Kidney tubule cell (primary cell): ENCODE data around the gene STRN3.
"Not testable (repeated sequence)": the region's sequence is repeated elsewhere in the genome, so short reads cannot be mapped to it uniquely, and the experiment has no call there.

Experiments used
- DNase-seq: peaks from one replicate; pipeline ENCODE4 v3.0.0-alpha.2; 2018; ENCODE audit warnings: low spot score

STRN3 gene

DNA sequence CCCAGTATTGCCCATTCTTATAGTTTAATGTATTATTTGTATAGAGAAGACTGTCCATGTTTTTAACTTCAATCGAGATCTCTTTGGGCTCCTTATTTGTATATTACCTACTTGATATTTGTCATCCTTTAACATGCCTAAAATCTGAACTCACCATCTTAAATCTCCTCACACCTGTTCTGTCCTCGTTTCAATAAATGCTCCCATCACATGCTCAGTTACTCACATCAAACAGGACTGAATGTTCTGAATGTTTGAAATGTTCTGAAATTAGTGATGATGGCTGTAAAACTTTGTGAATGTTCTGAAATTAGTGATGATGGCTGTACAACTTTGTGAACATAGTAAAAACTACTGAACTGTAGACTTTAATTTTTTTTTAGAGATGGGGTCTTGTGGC lies 117.4 kb downstream of the STRN3 start:
- DNase-seq = no peak

DNA sequence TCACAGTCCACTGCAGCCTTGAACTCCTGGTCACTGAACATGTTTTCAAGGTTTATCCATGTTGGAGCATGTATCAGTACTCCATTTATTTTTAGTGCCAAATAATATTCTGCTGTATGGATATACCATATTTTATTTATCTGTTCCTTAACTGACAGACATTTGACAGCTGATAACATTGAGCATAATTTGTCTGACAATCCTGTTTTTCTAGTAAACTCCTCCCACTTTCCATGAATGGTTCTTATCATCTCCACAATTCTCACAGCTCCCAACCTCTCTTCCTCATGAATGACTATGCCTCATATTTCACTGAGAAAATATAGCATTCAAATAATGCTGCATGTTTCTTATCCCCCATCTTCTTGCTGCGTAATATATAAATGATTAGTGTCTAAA lies 118.5 kb downstream of the STRN3 start:
- DNase-seq = no peak

GRCh38 chr14:30906752-30907658 lies 119.2 kb downstream of the STRN3 start:
- DNase-seq = peak; percentile 17

GRCh38 chr14:30903285-30904124 lies 122.7 kb downstream of the STRN3 start:
- DNase-seq = no peak

- DNase-seq = not testable (repeated sequence)
Measured at GRCh38 chr14:30897121-30897520, 129.1 kb downstream of the STRN3 start.

DNA sequence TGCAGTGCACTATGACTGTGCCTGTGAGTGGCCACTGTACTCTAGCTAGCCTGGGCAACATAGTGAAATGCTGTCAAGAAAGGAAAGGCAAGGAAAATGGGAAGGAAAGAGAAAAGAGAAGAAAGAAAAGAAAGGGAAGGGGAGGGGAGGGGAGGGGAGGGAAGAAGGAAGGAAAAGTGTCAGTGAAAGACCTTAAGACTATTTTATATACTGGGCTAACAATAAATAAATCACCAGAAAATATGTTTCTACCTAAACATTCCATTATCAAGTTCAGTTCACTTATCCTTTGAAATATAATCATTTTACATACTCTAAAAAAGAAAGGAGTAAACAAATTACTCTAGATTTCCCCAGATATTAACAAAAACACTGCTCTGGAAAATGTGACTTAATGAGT lies 129.7 kb downstream of the STRN3 start:
- DNase-seq = no peak

DNA sequence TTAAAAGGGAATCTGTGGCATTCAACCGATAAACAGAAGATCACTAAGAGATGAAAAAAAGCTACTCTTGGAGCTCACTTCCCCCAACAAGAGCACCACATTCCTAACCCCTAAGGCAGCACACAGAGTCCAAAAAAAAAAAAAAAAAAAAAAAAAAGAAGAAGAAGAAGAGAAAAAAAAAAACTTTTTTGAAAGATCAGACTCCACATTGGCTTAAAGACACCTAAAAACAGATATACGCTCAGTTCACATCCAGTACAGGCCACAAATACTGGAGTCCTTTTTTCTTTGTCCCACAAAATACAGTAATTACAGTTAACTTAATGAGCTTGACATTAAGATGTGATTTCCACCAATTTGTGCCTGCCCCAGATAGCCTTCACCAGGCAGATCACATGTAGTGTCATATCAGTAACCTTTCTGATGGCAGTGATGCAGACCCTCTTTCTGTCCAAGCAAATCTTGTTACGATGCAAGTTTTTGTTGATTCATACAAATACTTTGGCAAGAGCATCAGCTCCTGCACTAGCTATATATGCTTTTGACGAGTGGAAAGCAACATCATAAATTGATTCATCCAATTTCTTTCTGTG lies 131.2 kb downstream of the STRN3 start:
- no peak for DNase-seq

DNA sequence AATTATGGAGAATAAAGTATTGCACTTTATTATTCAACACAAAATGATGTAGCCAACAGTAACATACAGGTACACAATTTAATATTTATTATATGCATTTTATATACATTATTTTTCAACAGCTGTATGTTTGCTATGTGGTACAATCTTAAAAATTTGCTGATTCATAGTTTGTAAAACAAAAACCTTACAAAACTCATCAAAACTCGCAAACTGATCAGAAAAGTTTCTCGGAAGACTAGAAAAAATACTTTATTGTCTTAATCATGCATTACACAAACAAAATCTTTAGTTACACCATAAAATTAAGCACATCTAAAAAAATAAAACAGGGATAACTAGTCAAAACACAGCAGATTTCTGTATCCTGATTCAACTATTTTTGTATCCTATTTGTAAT lies 132.4 kb downstream of the STRN3 start:
- no peak for DNase-seq

DNA sequence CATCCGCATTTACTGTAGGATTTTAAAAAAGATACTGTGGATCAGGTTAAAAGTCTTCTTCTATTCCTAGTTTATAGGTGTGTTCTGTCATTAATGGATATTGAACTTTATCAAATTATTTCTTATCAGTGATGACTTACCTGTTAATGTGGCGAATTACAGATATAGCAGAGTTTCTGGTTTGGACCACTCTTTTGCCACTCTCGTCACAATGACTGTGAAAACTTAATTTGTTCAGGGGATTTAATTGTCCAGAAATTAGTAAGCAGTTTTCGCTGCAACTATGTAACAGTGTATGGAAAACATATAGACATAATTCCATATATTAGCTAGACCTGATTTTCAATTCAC lies 137.0 kb downstream of the STRN3 start:
- DNase-seq = no peak

- no peak for DNase-seq
Measured at GRCh38 chr14:30888480-30889243, 137.5 kb downstream of the STRN3 start.

DNA sequence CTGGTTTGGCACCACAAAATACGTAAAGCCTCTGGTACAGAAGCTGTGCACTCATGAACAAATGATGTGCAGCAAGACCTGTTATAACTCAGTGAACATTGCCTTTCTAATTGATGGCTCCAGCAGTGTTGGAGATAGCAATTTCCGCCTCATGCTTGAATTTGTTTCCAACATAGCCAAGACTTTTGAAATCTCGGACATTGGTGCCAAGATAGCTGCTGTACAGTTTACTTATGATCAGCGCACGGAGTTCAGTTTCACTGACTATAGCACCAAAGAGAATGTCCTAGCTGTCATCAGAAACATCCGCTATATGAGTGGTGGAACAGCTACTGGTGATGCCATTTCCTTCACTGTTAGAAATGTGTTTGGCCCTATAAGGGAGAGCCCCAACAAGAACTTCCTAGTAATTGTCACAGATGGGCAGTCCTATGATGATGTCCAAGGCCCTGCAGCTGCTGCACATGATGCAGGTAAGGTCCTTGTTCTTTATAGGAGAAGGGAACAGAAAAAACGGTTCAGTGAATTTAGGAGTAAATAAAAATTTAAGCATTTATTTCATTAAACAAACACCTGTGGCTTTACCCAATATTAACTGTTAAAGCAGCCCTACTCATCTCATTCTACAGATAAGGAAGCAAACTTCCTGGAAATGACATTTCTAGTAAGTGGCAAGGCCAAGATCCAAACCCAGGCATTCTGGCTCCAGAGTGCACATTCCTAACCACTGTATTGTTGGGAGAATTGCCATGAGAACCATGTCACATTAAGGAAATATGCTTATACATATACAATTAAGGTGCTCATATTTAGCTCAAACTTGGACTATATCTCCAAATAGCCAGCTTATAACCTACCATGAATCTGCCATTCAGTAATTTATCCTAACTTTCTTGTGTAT lies 140.1 kb downstream of the STRN3 start:
- DNase-seq = no peak

GRCh38 chr14:30884901-30885300 lies 141.3 kb downstream of the STRN3 start:
- no peak for DNase-seq

DNA sequence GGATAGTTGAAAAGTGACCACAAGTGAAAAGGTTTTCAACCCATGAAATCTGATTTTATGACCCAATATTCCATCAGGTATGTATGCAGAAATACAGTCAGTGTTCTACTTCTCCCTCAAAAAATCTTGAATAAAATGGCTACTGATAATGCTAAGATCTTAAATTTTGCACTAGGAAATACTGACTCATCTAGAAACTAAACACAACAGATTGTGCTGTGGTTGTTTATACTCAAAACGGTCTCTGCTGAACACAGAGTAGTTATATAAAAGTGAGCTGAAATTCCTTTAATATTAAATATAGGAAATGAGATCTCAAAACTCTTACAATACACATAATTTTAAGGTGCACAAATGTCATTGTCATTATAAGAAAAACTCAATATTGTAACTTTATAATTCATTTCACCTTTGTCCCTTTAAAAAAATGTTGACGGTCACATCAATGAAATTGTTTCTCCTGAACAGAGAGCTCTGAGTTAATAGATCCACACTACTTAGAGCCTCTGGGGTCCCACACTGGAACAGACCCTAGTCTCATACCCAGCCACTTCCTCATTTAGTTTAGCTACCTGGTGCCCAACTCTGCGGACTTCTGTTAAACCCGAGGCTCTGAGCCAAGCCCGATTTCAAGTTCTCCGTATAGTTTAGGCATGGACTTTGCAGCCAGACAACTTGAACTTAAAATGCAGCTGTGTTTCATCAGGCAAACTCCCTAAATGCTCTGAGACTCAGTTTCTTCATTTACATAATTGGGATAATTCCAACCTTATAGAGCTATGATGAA lies 142.5 kb downstream of the STRN3 start:
- DNase-seq = no peak

- no peak for DNase-seq
Measured at GRCh38 chr14:30882431-30882830, 143.7 kb downstream of the STRN3 start.

- no peak for DNase-seq
Measured at GRCh38 chr14:30876692-30877091, 149.5 kb downstream of the STRN3 start.

GRCh38 chr14:30875788-30876053 lies 150.5 kb downstream of the STRN3 start:
- no peak for DNase-seq

DNA sequence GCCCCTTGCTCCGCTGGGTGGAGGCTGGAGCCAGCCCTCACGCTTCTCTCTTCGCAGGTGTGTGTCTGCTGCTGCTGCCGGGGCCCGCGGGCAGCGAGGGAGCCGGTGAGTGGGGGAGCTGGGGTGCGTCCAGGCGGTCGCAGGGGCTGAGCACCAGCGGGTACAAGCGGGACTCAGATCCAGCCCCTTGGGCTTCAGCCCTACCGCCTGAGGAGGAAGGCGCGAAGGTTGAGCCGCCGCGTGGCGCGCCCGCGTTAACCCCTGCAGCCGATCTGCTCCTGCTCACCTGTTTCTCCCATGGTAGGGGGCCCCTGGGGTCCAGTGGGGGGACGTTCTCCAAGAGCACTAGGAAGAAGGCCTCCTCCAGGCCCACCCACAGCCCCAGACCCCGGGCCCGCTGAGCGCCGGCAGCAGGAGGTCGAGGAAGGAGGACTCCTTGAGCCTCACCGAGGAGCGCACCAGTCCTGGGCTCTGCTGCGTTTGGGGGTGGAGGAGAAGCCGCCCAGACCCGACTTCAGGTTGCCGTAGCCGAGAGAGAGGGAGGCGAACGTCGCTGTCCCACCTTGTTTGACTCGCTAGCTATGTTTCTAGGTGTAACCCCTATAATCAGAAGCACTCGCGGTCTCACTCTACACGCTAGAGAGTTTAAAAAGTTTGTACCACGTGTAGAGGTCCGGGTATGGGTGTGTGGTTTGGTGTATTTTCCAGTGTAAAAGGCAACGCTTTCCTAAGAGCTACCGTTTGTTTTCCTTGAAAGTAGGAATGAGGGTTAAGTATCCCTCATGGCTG lies 151.0 kb downstream of the STRN3 start:
- DNase-seq = peak; percentile 8

DNA sequence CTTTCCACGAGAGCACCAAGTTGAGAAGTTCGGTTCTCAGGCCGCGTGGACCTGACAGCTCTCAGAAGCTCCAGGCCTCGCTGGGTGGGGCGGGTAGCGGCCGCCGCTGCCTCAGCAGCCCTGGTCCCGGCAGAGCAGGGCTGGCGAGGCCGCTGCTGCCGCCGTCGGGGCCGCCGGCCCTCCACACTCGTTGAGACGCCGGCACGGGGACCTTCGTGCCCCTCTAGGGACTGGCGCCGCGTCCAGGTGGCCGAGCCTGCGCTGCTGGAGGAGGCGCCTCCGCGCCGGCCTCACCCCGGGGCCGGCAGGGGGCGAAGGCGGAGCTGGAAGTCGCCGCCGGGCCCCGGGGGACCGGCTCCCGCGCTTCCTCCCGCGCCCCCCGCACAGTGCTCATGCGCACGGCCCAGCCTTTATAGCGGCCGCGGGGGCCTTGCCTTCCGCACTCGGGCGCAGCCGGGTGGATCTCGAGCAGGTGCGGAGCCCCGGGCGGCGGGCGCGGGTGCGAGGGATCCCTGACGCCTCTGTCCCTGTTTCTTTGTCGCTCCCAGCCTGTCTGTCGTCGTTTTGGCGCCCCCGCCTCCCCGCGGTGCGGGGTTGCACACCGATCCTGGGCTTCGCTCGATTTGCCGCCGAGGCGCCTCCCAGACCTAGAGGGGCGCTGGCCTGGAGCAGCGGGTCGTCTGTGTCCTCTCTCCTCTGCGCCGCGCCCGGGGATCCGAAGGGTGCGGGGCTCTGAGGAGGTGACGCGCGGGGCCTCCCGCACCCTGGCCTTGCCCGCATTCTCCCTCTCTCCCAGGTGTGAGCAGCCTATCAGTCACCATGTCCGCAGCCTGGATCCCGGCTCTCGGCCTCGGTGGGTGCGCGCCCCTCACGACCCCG lies 151.8 kb downstream of the STRN3 start, which contains the start of gene COCH:
TSS of gene COCH (plus strand) at position 440 of the 879 bp plus-strand sequence. CDS start at position 820, 380 bp downstream.
- DNase-seq = peak; percentile 48
